Activated B cell treated with CpG ODN at 0.5 μM for 24 hours (primary cell): ENCODE data around the gene NCKAP5. TPM values are rescaled to one million over a fixed set of nuclear protein-coding genes. Genes with fewer than 3 reads are reported as not detected.

Experiments
- ATAC-seq: fragments of 200-7000 bp; cut with Tn5 transposase; one replicate; pipeline ENCODE4 v1.10.0; 2021; ENCODE audit warnings: low read depth, mild to moderate bottlenecking, moderate library complexity
- CTCF ChIA-PET: fragments of 350-600 bp; sonication (Branson Sonifier 250); formaldehyde crosslinking; loops from one replicate; lab custom pipeline; 2021; ENCODE audit warnings: antibody characterized with exemption; lab: Charles Lee
- POLR2A ChIA-PET: fragments of 350-600 bp; sonication (Branson Sonifier 250); formaldehyde crosslinking; loops from one replicate; lab custom pipeline; 2021; ENCODE audit warnings: antibody characterized with exemption; lab: Charles Lee
- DNase-seq: peaks from one replicate; pipeline ENCODE4 v3.0.0; 2022
- H3K27ac Mint-ChIP-seq: one replicate; pipeline ENCODE4 v1.8.0; 2020; ENCODE audit warnings: mixed read lengths
- H3K27me3 Mint-ChIP-seq: one replicate; pipeline ENCODE4 v1.8.0; 2021; ENCODE audit warnings: mixed read lengths
- H3K36me3 Mint-ChIP-seq: one replicate; pipeline ENCODE4 v1.8.0; 2021; ENCODE audit warnings: low read depth, mixed read lengths
- H3K4me1 Mint-ChIP-seq: one replicate; pipeline ENCODE4 v1.8.0; 2021; ENCODE audit warnings: mixed read lengths
- H3K4me3 Mint-ChIP-seq: one replicate; pipeline ENCODE4 v1.8.0; 2020; ENCODE audit warnings: mild to moderate bottlenecking, mixed read lengths
- H3K9me3 Mint-ChIP-seq: one replicate; pipeline ENCODE4 v1.8.0; 2020; ENCODE audit warnings: mixed read lengths
- intact Hi-C: fragments of 100-400 bp; cut with micrococcal nuclease; formaldehyde crosslinking; loops from one replicate; pipeline ENCODE4 v1.15.1; 2024
- total RNA-seq: library from RNA; stranded (reverse); gene quantifications from 2 replicates; pipeline ENCODE4 v1.2.3, GENCODE V29; 2022
- TF ChIP-seq, protein P1 (sequence below): fragments of 200-600 bp; IDR thresholded peaks from one replicate; pipeline ENCODE4 v1.8.0; 2022; ENCODE audit warnings: antibody characterized with exemption, mild to moderate bottlenecking

Gene NCKAP5
- total RNA-seq, 1 donor from 2014 or later = not detected

DNA sequence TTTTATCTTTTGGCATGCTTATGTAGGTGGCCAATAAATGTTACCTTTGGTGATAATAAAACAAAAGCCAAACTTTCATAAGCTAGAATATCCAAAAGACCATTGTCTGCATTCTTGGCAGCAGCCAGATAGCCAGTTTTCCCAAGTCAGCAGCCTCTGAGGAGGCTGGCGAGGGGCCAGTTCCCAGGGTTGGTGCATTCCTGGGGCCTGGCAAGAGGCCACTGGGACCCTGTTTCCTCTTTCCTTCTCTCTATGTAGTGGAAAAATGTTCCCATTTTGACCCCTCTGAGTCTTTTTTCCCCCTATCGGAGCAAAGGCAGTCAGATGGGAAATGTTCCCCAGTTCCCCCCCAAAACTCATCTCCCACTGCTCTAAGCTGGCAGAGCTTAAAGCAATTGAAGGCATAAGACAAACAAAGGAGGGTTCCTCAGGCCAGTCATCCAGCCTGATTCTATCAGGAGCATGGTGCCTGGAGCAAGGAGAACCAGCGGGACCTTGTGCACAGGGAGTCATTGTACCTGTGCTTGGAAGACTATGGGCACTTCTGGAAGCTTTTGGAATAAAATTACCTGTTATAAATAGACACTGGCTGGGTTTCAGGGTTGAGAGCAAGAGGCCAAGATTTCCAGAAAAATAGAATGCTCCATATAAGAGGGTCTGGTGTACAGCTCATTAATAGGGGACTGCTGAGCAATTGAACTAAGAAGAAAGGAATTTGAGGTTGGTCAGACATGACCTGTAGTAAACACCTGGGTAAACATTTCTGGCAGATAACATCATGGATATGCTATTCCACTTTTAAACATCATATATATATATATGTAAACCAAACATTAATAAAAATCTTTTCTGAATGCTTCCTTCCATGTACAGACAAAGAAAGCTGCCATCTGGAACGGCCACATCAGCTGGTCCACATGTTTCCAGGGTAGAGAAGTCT lies 63.4 kb downstream of the NCKAP5 start:
- no peak for DNase-seq
- POLR2A ChIA-PET = no interaction called here
- no peaks in the 10 kb centered on the region for H3K36me3 Mint-ChIP-seq
- CTCF ChIA-PET = no interaction called here
- H3K9me3 Mint-ChIP-seq = no peaks in the 10 kb centered on the region
- H3K27me3 Mint-ChIP-seq = peaks cover 2% of the 10 kb centered on the region
- H3K4me1 Mint-ChIP-seq = no peaks in the 10 kb centered on the region
- TF ChIP-seq, protein P1, sequence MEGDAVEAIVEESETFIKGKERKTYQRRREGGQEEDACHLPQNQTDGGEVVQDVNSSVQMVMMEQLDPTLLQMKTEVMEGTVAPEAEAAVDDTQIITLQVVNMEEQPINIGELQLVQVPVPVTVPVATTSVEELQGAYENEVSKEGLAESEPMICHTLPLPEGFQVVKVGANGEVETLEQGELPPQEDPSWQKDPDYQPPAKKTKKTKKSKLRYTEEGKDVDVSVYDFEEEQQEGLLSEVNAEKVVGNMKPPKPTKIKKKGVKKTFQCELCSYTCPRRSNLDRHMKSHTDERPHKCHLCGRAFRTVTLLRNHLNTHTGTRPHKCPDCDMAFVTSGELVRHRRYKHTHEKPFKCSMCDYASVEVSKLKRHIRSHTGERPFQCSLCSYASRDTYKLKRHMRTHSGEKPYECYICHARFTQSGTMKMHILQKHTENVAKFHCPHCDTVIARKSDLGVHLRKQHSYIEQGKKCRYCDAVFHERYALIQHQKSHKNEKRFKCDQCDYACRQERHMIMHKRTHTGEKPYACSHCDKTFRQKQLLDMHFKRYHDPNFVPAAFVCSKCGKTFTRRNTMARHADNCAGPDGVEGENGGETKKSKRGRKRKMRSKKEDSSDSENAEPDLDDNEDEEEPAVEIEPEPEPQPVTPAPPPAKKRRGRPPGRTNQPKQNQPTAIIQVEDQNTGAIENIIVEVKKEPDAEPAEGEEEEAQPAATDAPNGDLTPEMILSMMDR = no peak
- no peak overlapping the region for H3K27ac Mint-ChIP-seq
- H3K4me3 Mint-ChIP-seq = no peak overlapping the region
- intact Hi-C loops = no loop called here
- ATAC-seq = no peak

DNA sequence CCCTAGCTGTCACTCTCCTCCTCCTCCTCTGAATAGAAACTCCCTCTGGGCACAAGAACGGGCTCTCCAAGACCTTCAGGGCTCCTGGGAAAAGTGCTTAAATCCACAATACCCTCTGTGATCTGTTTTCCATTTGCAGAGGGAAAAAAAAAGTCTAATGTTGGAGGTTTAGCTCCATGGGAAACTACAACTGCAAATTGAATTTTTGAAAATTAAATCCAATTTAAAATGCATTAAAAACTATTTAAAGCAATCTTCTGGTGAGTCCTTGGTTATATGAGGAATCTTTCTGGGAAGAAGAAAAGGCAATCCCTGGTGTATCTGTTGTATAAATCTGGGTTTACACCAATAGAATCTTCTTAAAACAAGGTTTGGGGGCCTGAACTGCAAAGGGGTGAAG lies 64.3 kb downstream of the NCKAP5 start:
- TF ChIP-seq, protein P1 = no peak
- ATAC-seq = no peak

DNA sequence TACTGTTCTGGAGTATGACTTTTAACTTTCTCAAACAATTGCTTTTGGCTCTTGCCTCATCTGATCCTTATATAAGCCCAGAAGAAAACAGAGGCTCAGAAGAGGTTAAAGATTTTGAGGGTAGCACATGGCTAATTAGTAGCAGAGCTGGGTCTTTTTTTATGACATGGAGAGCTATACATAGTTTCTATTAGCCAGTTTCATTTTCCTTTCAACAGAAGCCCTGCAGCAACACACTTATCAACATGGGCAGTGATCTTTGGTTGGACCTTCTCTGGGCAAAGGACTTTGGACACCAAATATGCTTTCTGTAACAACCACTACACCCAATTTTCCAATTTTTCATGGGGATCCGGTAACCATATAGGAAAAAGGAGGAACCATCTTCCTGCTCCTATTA lies 64.9 kb downstream of the NCKAP5 start:
- TF ChIP-seq, protein P1 = no peak
- ATAC-seq = no peak

More for the DNA sequence above, 64.3 kb downstream of the NCKAP5 start:
- Mint-ChIP-seq H3K4me1 (no peaks in the 10 kb centered on the region), H3K27me3 (peaks cover 4% of the 10 kb centered on the region), H3K4me3 (no peak overlapping the region), H3K27ac (no peak overlapping the region), H3K9me3 (no peaks in the 10 kb centered on the region), H3K36me3 (no peaks in the 10 kb centered on the region)
- ChIA-PET CTCF (no interaction called here), POLR2A (no interaction called here)
- intact Hi-C loops = no loop called here
- no peak for DNase-seq

DNA sequence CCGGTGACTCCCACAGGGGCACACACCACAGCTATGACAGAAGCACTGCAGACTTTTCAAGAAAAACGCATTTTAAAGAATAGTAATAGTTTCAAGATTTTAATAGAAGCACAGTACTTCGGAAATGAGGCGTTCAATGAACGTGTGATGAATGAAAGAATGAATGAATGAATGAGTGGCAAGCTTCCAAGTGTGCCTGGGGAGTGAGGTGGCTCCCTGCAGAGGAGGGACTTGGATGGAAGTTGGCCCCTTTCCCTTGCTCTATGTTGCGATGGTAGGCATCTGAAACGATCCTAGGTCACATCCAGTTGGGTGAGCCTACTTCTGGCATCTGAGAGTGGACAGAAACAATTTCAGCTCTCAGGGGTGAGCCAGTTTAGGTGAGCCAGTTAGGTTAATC lies 65.6 kb downstream of the NCKAP5 start:
- intact Hi-C loops = no loop called here
- ChIA-PET POLR2A (no interaction called here), CTCF (no interaction called here)
- H3K4me3 Mint-ChIP-seq = no peak overlapping the region
- DNase-seq = no peak
- H3K27me3 Mint-ChIP-seq = peaks cover 7% of the 10 kb centered on the region
- TF ChIP-seq, protein P1 = no peak
- H3K27ac Mint-ChIP-seq = no peak overlapping the region
- no peaks in the 10 kb centered on the region for H3K9me3 Mint-ChIP-seq
- no peaks in the 10 kb centered on the region for H3K36me3 Mint-ChIP-seq
- ATAC-seq = no peak
- H3K4me1 Mint-ChIP-seq = peaks cover 2% of the 10 kb centered on the region

More for the DNA sequence above, 64.9 kb downstream of the NCKAP5 start:
- intact Hi-C loops = no loop called here
- Mint-ChIP-seq H3K4me1 (no peaks in the 10 kb centered on the region), H3K36me3 (no peaks in the 10 kb centered on the region), H3K27me3 (peaks cover 4% of the 10 kb centered on the region), H3K4me3 (no peak overlapping the region), H3K9me3 (no peaks in the 10 kb centered on the region), H3K27ac (no peak overlapping the region)
- ChIA-PET POLR2A (no interaction called here), CTCF (no interaction called here)
- DNase-seq = no peak

DNA sequence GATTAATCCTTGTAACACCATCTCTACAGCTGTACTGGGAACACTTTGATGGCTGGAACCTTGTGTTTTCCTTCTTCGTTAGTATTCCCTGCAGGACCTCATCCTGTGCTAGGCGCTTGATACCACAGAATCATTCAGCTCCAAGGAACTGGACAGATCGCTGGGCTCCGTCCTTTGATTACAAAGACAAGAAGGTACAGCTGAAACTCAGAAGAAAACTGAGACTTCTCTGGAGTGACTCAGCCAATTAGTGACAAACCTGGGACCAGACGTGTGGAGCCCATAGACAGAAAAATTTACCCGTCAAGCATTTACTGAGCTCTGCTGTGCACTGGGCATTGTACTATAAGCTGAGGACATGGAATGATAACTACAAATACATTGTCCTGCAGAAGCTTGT lies 67.3 kb downstream of the NCKAP5 start:
- no peak overlapping the region for H3K4me3 Mint-ChIP-seq
- intact Hi-C loops = no loop called here
- POLR2A ChIA-PET = no interaction called here
- peaks cover 2% of the 10 kb centered on the region for H3K4me1 Mint-ChIP-seq
- no peak overlapping the region for H3K27ac Mint-ChIP-seq
- ATAC-seq (no peak), DNase-seq (no peak)
- H3K27me3 Mint-ChIP-seq = peaks cover 7% of the 10 kb centered on the region
- H3K9me3 Mint-ChIP-seq = no peaks in the 10 kb centered on the region
- TF ChIP-seq, protein P1 = no peak
- H3K36me3 Mint-ChIP-seq = no peaks in the 10 kb centered on the region
- CTCF ChIA-PET = no interaction called here
